Tibial nerve (tissue), 4 donors: ENCODE data around the gene IFI30. TPM values are rescaled to one million over a fixed set of nuclear protein-coding genes. Genes with fewer than 3 reads are reported as not detected.
A peak's percentile ranks its signal among the peaks of the same experiment; 100 is the strongest.
"Not testable (repeated sequence)": the region's sequence is repeated elsewhere in the genome, so short reads cannot be mapped to it uniquely, and the experiment has no call there.

Experiments
- DNase-seq, 2 donors: peaks; one replicate each; pipeline ENCODE4 v3.0.0-alpha.2; 2019; ENCODE audit warnings: low spot score in 2 of 2
- H3K27ac ChIP-seq, 4 donors: fragments of 200-600 bp; sonication (generic) in 3 of 4; one replicate each; pipeline ENCODE4 v1.5.1; 2017 to 2019; ENCODE audit warnings: mild to moderate bottlenecking in 1 of 4
- H3K27me3 ChIP-seq, 2 donors: fragments of 200-600 bp; sonication (generic) in 1 of 2; one replicate each; pipeline versions ENCODE4 v1.5.1 to v1.6.0; 2017 to 2019
- H3K36me3 ChIP-seq, 3 donors: fragments of 200-600 bp; sonication (generic); one replicate each; pipeline ENCODE4 v1.5.1; 2018 to 2019
- H3K4me1 ChIP-seq, 4 donors: fragments of 200-600 bp; sonication (generic) in 3 of 4; one replicate each; pipeline ENCODE4 v1.5.1; 2017 to 2019
- H3K4me3 ChIP-seq, 4 donors: fragments of 200-600 bp; sonication (generic) in 3 of 4; one replicate each; pipeline ENCODE4 v1.5.1; 2017 to 2019; ENCODE audit warnings: mild to moderate bottlenecking in 1 of 4, moderate library complexity in 1 of 4
- H3K9me3 ChIP-seq, 4 donors: fragments of 200-600 bp; sonication (generic) in 3 of 4; one replicate each; pipeline ENCODE4 v1.5.1; 2017 to 2019
- EP300 ChIP-seq, 2 donors: sonication (generic); formaldehyde crosslinking; IDR thresholded peaks; one replicate each; pipeline ENCODE4 v1.6.1; 2017; ENCODE audit warnings: antibody characterized with exemption in 2 of 2, mild to moderate bottlenecking in 1 of 2
- POLR2A ChIP-seq, 2 donors: fragments of 450-650 bp; IDR thresholded peaks; one replicate each; pipeline ENCODE4 v1.6.1; 2017; ENCODE audit warnings: antibody characterized with exemption in 2 of 2, mild to moderate bottlenecking in 2 of 2, moderate library complexity in 2 of 2
- WGBS, 2 donors: methylation state at CpG; one replicate each; pipeline ENCODE4 v1.1.5; 2018; 5-methylcytosine and 5-hydroxymethylcytosine counted together
- total RNA-seq, 4 donors: library from RNA; depleted of rRNA; stranded (reverse); fragments of >200 nt; gene quantifications; one replicate each; pipeline ENCODE4 v1.1.0, GENCODE V29; 2016
- TF ChIP-seq, protein P1 (sequence below), 5 experiments: fragments of 200-600 bp in 3 of 5; fragments of 450-650 bp in 2 of 5; sonication (generic) in 3 of 5; IDR thresholded peaks; one replicate each; pipeline ENCODE4 v1.5.1; 2016 to 2019; ENCODE audit warnings: antibody characterized with exemption in 5 of 5, mild to moderate bottlenecking in 3 of 5, moderate library complexity in 2 of 5

The IFI30 gene
- total RNA-seq, 4 donors from 2014 or later: 19.0 to 101 (median 29.4) TPM

DNA sequence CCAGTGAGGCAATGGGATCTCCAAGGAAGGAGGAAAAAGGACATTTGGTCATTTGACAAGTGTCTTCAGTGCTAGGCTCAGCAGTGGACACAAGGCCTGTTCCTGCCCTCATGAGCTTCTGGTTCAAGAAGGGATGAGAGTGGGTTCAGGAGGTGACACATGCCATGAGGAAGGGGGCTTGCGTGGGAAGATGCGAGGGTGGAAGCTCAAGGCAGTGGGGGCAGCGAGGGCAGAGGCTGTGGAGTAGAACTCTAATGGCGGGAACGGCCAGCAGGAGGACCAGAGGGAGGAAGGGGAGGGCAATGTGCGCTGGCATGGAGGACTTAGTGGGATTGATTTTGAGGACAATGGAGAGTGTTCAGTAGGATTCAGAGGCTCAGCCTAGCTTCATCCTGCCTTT, 17.3 kb upstream of the IFI30 start:
- H3K27ac ChIP-seq: peak overlapping the region; percentile 56 to 90 (median 74)

DNA sequence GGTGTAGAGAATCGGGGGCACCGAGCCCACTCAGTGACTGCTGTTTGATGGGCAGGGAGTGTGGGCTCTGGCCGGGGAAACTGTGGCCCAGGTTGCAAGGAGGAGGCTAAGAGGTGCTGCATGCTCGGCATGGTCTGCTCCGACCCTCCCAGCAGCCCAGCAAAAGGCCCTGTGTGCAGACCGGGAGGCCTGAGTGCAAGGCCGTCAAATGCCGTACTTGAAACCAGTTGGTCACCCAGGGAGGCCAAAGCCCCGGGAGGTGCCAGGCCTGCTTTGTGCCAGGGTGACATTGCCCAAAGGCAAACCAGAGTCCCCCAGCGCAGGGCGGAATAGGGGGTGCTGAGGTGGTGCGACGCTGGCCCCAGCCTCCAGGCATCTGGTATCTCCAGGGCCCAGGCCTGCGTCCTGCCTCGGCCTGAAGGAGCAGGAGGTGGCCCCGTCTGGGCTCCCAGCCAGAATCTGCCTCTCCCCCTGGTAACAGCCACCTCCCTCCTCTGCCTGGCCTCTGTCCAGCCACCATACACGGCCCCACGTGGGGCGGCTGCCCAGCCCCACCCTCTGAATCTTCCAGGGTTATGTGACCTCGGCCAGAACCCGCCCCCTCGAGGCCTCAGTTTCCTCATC, 16.7 kb upstream of the IFI30 start:
- 26 to 33% methylated on average over 14 to 20 of the region's 22 CpGs for WGBS, 2 donors
- H3K4me1 ChIP-seq: peaks cover 0 to 63% (median 43%) of the 10 kb centered on the region in 4 donors
- peak; percentile 55 to 74 for DNase-seq
- H3K27ac ChIP-seq: peak overlapping the region; percentile 56 to 90 (median 74)
- H3K27me3 ChIP-seq: no peaks in the 10 kb centered on the region
- no peak overlapping the region for H3K4me3 ChIP-seq
- peak in 1 of 2 donors; percentile 27 for TF ChIP-seq POLR2A (IDR thresholded peaks at IDR 0.05)
- TF ChIP-seq, protein P1, sequence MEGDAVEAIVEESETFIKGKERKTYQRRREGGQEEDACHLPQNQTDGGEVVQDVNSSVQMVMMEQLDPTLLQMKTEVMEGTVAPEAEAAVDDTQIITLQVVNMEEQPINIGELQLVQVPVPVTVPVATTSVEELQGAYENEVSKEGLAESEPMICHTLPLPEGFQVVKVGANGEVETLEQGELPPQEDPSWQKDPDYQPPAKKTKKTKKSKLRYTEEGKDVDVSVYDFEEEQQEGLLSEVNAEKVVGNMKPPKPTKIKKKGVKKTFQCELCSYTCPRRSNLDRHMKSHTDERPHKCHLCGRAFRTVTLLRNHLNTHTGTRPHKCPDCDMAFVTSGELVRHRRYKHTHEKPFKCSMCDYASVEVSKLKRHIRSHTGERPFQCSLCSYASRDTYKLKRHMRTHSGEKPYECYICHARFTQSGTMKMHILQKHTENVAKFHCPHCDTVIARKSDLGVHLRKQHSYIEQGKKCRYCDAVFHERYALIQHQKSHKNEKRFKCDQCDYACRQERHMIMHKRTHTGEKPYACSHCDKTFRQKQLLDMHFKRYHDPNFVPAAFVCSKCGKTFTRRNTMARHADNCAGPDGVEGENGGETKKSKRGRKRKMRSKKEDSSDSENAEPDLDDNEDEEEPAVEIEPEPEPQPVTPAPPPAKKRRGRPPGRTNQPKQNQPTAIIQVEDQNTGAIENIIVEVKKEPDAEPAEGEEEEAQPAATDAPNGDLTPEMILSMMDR (IDR thresholded peaks at IDR 0.05): no peak
- TF ChIP-seq EP300 (IDR thresholded peaks at IDR 0.05): peak in 1 of 2 donors; percentile 20
- no peaks in the 10 kb centered on the region for H3K9me3 ChIP-seq
- H3K36me3 ChIP-seq: peaks cover 0 to 18% (median 0%) of the 10 kb centered on the region in 3 donors

More for the DNA sequence above, 17.3 kb upstream of the IFI30 start:
- DNase-seq: no peak
- Histone ChIP-seq H3K36me3 (peaks cover 0 to 16% (median 0%) of the 10 kb centered on the region in 3 donors), H3K9me3 (no peaks in the 10 kb centered on the region), H3K4me1 (peaks cover 0 to 64% (median 45%) of the 10 kb centered on the region in 4 donors), H3K4me3 (no peak overlapping the region), H3K27me3 (no peaks in the 10 kb centered on the region)
- TF ChIP-seq POLR2A (IDR thresholded peaks at IDR 0.05) (no peak), EP300 (IDR thresholded peaks at IDR 0.05) (no peak)
- TF ChIP-seq, protein P1 (IDR thresholded peaks at IDR 0.05): no peak
- 71 to 78% methylated on average over 6 of the region's 6 CpGs for WGBS, 2 donors

DNA sequence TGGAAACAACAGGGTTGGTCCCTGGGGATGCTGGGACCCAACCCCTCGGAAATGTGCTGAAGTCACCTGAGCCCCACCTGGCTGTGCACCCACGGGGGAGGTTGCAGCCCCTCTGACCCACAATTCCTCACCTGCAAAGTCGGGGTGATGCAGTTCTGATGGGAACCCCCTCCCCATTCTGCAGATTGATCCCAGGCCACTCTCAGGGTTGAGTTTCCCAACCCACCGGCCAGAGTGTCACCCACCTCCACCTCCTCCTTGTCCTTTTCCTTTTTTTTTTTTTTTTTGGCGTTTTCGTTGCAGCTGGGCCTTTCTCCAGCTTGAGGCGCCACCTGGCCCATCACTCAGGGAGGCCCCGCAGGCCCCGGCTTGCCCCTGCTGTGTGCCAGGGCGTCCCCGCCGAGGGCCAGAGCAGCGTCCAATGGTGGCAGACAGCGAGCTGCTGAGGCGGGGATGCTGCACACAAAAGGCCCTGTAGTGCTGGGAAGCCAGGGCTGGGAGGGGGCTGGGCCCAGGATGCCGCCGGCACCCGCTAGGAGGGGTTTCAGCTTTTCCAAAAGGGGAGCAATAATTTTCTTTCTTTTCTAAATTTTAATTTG, 16.0 kb upstream of the IFI30 start:
- H3K36me3 ChIP-seq: peaks cover 0 to 24% (median 0%) of the 10 kb centered on the region in 3 donors
- no peaks in the 10 kb centered on the region for H3K27me3 ChIP-seq
- TF ChIP-seq EP300 (IDR thresholded peaks at IDR 0.05) (peak in 1 of 2 donors; percentile 2), POLR2A (IDR thresholded peaks at IDR 0.05) (no peak)
- H3K4me3 ChIP-seq: no peak overlapping the region
- WGBS, 2 donors: 19 to 29% methylated on average over 18 of the region's 18 CpGs
- H3K27ac ChIP-seq: peak overlapping the region; percentile 56 to 90 (median 74)
- no peaks in the 10 kb centered on the region for H3K9me3 ChIP-seq
- no peak for DNase-seq
- peaks cover 0 to 63% (median 40%) of the 10 kb centered on the region in 4 donors for H3K4me1 ChIP-seq

DNA sequence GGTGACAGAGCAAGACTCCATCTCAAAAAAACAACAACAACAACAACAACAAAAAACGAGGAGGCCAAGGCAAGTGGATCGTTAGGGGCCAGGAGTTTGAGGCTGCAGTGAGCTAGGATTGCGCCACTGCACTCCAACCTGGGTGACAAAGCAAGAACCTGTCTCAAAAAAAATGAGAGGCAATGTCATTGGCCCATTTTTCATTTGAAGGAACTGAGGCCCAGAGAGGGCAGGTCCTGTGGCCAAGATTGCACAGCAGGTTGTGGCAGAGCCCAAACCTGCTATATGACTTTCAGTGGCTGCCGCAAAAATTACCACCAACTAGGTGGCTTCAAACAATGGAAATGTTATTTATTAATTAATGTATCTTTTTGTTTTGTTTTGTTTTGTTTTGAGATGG, 15.1 kb upstream of the IFI30 start:
- TF ChIP-seq EP300 (IDR thresholded peaks at IDR 0.05): no peak
- no peak for TF ChIP-seq POLR2A (IDR thresholded peaks at IDR 0.05)
- TF ChIP-seq, protein P1 (IDR thresholded peaks at IDR 0.05): no peak
- Histone ChIP-seq H3K36me3 (peaks cover 0 to 34% (median 0%) of the 10 kb centered on the region in 3 donors), H3K27ac (peak overlapping the region in 2 of 4 donors; percentile 86 to 90), H3K27me3 (no peaks in the 10 kb centered on the region), H3K4me1 (peaks cover 0 to 63% (median 40%) of the 10 kb centered on the region in 4 donors), H3K4me3 (no peak overlapping the region), H3K9me3 (no peaks in the 10 kb centered on the region)
- DNase-seq: no peak
- 70 to 76% methylated on average over 4 of the region's 4 CpGs for WGBS, 2 donors

DNA sequence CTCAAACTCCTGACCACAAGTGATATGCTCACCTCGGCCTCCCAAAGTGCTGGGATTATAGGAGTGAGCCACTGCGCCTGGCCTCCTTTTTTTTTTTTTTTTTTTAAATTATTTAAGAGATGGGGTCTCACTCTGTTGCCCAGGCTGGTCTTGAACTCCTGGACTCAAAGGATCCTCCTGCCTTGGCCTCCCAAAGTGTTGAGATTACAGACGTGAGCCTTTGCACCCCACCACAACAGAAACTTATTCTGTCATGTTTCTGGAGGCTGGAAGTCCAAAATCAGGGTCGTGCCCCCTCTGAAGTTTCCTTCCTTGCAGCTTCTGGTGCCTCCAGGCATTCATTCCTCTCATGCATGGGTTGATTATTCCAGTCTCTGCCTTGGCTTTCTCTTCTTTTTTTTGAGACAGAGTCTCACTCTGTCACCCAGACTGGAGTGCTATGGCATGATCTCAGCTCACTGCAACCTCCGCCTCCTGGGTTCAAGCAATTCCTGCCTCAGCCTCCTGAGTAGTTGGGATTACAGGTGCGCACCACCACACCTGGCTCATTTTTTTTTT, 14.5 kb upstream of the IFI30 start:
- DNase-seq, H3K9me3 ChIP-seq, H3K27me3 ChIP-seq, H3K4me3 ChIP-seq, H3K27ac ChIP-seq: not testable (repeated sequence)
- Histone ChIP-seq H3K4me1 (peaks cover 0 to 56% (median 34%) of the 10 kb centered on the region in 4 donors), H3K36me3 (peaks cover 0 to 40% (median 0%) of the 10 kb centered on the region in 3 donors)
- 78 to 80% methylated on average over 6 of the region's 6 CpGs for WGBS, 2 donors

DNA sequence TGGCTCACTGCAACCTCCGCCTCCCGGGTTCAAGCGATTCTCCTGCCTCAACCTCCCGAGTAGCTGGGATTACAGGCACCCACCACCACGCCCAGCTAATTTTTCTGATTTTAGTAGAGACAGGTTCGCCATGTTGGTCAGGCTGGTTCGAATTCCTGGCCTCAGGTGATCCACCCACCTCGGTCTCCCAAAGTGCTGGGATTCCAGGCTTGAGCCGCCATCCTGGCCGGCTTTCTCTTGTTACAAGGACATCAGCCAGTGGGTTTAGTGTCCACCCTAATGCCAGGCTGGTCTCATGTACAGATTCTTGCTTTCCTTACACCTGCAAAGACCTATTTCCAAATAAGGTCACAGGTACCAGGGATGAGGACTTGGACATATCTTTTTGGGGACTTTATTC, 13.8 kb upstream of the IFI30 start:
- Histone ChIP-seq H3K4me3 (no peak overlapping the region), H3K27me3 (no peaks in the 10 kb centered on the region), H3K27ac (peak overlapping the region in 2 of 4 donors; percentile 83 to 91), H3K36me3 (peaks cover 0 to 47% (median 0%) of the 10 kb centered on the region in 3 donors), H3K4me1 (peaks cover 0 to 50% (median 28%) of the 10 kb centered on the region in 4 donors), H3K9me3 (no peaks in the 10 kb centered on the region)
- no peak for TF ChIP-seq POLR2A (IDR thresholded peaks at IDR 0.05)
- TF ChIP-seq EP300 (IDR thresholded peaks at IDR 0.05): no peak
- TF ChIP-seq, protein P1 (IDR thresholded peaks at IDR 0.05): no peak
- no peak for DNase-seq
- whole genome bisulfite sequencing, 2 donors: 91 to 94% methylated on average over 10 of the region's 10 CpGs
